Measurements from ENCODE around the gene RAPGEF4. TPM values are rescaled to one million over a fixed set of nuclear protein-coding genes. Genes with fewer than 3 reads are reported as not detected.

Gene RAPGEF4
- polyA plus RNA-seq, 1 experiment, result 1.3 TPM

- H3K27ac ChIP-seq (ENCODE audit: low read depth, low read length), result no peak overlapping the region
- DNase-seq (ENCODE audit: low read depth, low spot score), result no peak
- CTCF ChIA-PET, result interaction anchor here (0.9 kb wide), 1 partner anchor 10 kb away, joined by 3 read pairs; no protein-coding TSS in a partner anchor
- H3K4me3 ChIP-seq (ENCODE audit: low read depth, low read length), result no peak overlapping the region
- peaks cover 8% of the 10 kb centered on the region; the same call in 1 of the 2 replicates for H3K9me3 ChIP-seq (ENCODE audit: control insufficient read depth, insufficient read depth, low read length)
- H3K27me3 ChIP-seq (ENCODE audit: control insufficient read depth, insufficient read depth, low read length), result no peaks in the 10 kb centered on the region
- no peak for TF ChIP-seq CTCF (IDR thresholded peaks at IDR 0.05; ENCODE audit: low read depth, low read length)
- POLR2A ChIA-PET, result no interaction called here
These were observed 321.2 kb downstream of the RAPGEF4 start for GRCh38 chr2:173056705-173057364.

- ChIA-PET CTCF (interaction anchor here (0.7 to 1.7 kb wide), 3 partner anchors 30 to 153 kb away, joined by 3 to 7 read pairs (median 5); no protein-coding TSS in a partner anchor), POLR2A (no interaction called here)
- Histone ChIP-seq H3K4me3 (ENCODE audit: low read depth, low read length) (no peak overlapping the region), H3K27me3 (ENCODE audit: control insufficient read depth, insufficient read depth, low read length) (no peaks in the 10 kb centered on the region), H3K27ac (ENCODE audit: low read depth, low read length) (no peak overlapping the region), H3K9me3 (ENCODE audit: control insufficient read depth, insufficient read depth, low read length) (peaks cover 8% of the 10 kb centered on the region; the same call in 1 of the 2 replicates)
- DNase-seq (ENCODE audit: low read depth, low spot score), result no peak
- TF ChIP-seq CTCF (IDR thresholded peaks at IDR 0.05; ENCODE audit: low read depth, low read length), result no peak
These were observed 322.5 kb downstream of the RAPGEF4 start for GRCh38 chr2:173058097-173058496.

- POLR2A ChIA-PET, result interaction anchor here (0.6 kb wide), 1 partner anchor 21 kb away, joined by 4 read pairs; no protein-coding TSS in a partner anchor
- H3K27me3 ChIP-seq (ENCODE audit: control insufficient read depth, insufficient read depth, low read length), result no peaks in the 10 kb centered on the region
- no peak overlapping the region for H3K27ac ChIP-seq (ENCODE audit: low read depth, low read length)
- peaks cover 8% of the 10 kb centered on the region; the same call in 1 of the 2 replicates for H3K9me3 ChIP-seq (ENCODE audit: control insufficient read depth, insufficient read depth, low read length)
- no peak overlapping the region for H3K4me3 ChIP-seq (ENCODE audit: low read depth, low read length)
- TF ChIP-seq CTCF (IDR thresholded peaks at IDR 0.05; ENCODE audit: low read depth, low read length), result no peak
- CTCF ChIA-PET, result interaction anchor here (1.5 to 1.7 kb wide), 2 partner anchors 32 to 152 kb away, joined by 5 to 7 read pairs; no protein-coding TSS in a partner anchor
- no peak for DNase-seq (ENCODE audit: low read depth, low spot score)
These were observed 323.0 kb downstream of the RAPGEF4 start for GRCh38 chr2:173058673-173059072.

- DNase-seq (ENCODE audit: low read depth, low spot score), result no peak
These were observed 323.6 kb downstream of the RAPGEF4 start for GRCh38 chr2:173059292-173059691.

More at GRCh38 chr2:173059292-173059691, 323.6 kb downstream of the RAPGEF4 start:
- ChIA-PET CTCF (no interaction called here), POLR2A (interaction anchor here (0.6 kb wide), 1 partner anchor 20 kb away, joined by 4 read pairs; no protein-coding TSS in a partner anchor)
- TF ChIP-seq CTCF (IDR thresholded peaks at IDR 0.05; ENCODE audit: low read depth, low read length), result no peak
- Histone ChIP-seq H3K27ac (ENCODE audit: low read depth, low read length) (no peak overlapping the region), H3K4me3 (ENCODE audit: low read depth, low read length) (no peak overlapping the region), H3K9me3 (ENCODE audit: control insufficient read depth, insufficient read depth, low read length) (peaks cover 8% of the 10 kb centered on the region; the same call in 1 of the 2 replicates), H3K27me3 (ENCODE audit: control insufficient read depth, insufficient read depth, low read length) (no peaks in the 10 kb centered on the region)
